Fibroblast of the aortic adventitia (primary cell): ENCODE data around the gene CNFN. TPM values are rescaled to one million over a fixed set of nuclear protein-coding genes. Genes with fewer than 3 reads are reported as not detected.

ENCODE experiments used
- DNase-seq: peaks from one replicate; pipeline ENCODE4 v3.0.0-alpha.2; 2010; ENCODE audit warnings: low read depth
- H3K4me3 ChIP-seq: 2 replicates; pipeline ENCODE4 v1.5.1; 2011; ENCODE audit warnings: low read depth, mild to moderate bottlenecking, control low read depth, low read length, moderate library complexity
- CTCF ChIP-seq: IDR thresholded peaks from 2 replicates; pipeline ENCODE4 v1.5.1; 2011; ENCODE audit warnings: mild to moderate bottlenecking, low read length, control low read depth, inconsistent platforms; ENCODE audit not compliant: insufficient read depth
- total RNA-seq: library from RNA; depleted of rRNA; stranded (reverse); fragments of >200 nt; gene quantifications from 2 replicates; pipeline ENCODE4 v1.2.3, GENCODE V29; 2012; ENCODE audit warnings: low replicate concordance

CNFN gene
- total RNA-seq, 1 donor: not detected

GRCh38 chr19:42369433-42370067 lies 20.5 kb downstream of the CNFN start:
- H3K4me3 ChIP-seq: no peak overlapping the region
- no peak for TF ChIP-seq CTCF
- DNase-seq: no peak

GRCh38 chr19:42368765-42369164 lies 21.3 kb downstream of the CNFN start:
- no peak for TF ChIP-seq CTCF
- no peak overlapping the region for H3K4me3 ChIP-seq
- no peak for DNase-seq

GRCh38 chr19:42368360-42368759 lies 21.7 kb downstream of the CNFN start:
- no peak overlapping the region for H3K4me3 ChIP-seq
- no peak for DNase-seq
- TF ChIP-seq CTCF: no peak

- no peak for TF ChIP-seq CTCF
- no peak overlapping the region for H3K4me3 ChIP-seq
- DNase-seq: no peak
These were observed 22.2 kb downstream of the CNFN start for GRCh38 chr19:42367929-42368328.

GRCh38 chr19:42366673-42367072 lies 23.4 kb downstream of the CNFN start:
- H3K4me3 ChIP-seq: no peak overlapping the region
- DNase-seq: no peak
- TF ChIP-seq CTCF: no peak

- no peak for TF ChIP-seq CTCF
- no peak overlapping the region for H3K4me3 ChIP-seq
- no peak for DNase-seq
These were observed 26.3 kb downstream of the CNFN start for GRCh38 chr19:42363614-42364346.
